GM10266 (cell line): ENCODE measurements around the gene ZSWIM7.
A peak's percentile ranks its signal among the peaks of the same experiment; 100 is the strongest.
"Not testable (repeated sequence)": the region's sequence is repeated elsewhere in the genome, so short reads cannot be mapped to it uniquely, and the experiment has no call there.

Source experiments
- DNase-seq: peaks from one replicate; pipeline ENCODE4 v3.0.0; 2012; ENCODE audit errors: extremely low spot score
- CTCF ChIP-seq: IDR thresholded peaks from 2 replicates; pipeline ENCODE4 v1.5.1; 2012; ENCODE audit warnings: mild to moderate bottlenecking, low read depth; ENCODE audit not compliant: control insufficient read depth, insufficient read depth; ENCODE audit errors: missing control alignments

Gene ZSWIM7

GRCh38 chr17:15944759-15945526 lies 54.6 kb downstream of the ZSWIM7 start, which contains the start of gene ADORA2B:
Gene ADORA2B (plus strand): TSS chr17:15945130. CDS start chr17:15945249, 119 bp downstream.
- peak; percentile 83 for DNase-seq
- peak; percentile 66 for TF ChIP-seq CTCF

- no peak for DNase-seq
- TF ChIP-seq CTCF: no peak
Measured at GRCh38 chr17:15943971-15944758, 55.3 kb downstream of the ZSWIM7 start.

- TF ChIP-seq CTCF: no peak
- DNase-seq: no peak
Measured at GRCh38 chr17:15942207-15942833, 57.2 kb downstream of the ZSWIM7 start.

GRCh38 chr17:15941781-15942180 lies 57.7 kb downstream of the ZSWIM7 start:
- TF ChIP-seq CTCF: no peak
- DNase-seq: no peak

- DNase-seq: not testable (repeated sequence)
Measured at GRCh38 chr17:15936481-15936880, 63.0 kb downstream of the ZSWIM7 start.

- DNase-seq: no peak
- no peak for TF ChIP-seq CTCF
Measured at GRCh38 chr17:15935891-15936290, 63.6 kb downstream of the ZSWIM7 start.

- DNase-seq: no peak
- no peak for TF ChIP-seq CTCF
Measured at GRCh38 chr17:15934866-15935265, 64.6 kb downstream of the ZSWIM7 start.
